ENCODE data around the gene SYNDIG1L.

The SYNDIG1L gene

DNA sequence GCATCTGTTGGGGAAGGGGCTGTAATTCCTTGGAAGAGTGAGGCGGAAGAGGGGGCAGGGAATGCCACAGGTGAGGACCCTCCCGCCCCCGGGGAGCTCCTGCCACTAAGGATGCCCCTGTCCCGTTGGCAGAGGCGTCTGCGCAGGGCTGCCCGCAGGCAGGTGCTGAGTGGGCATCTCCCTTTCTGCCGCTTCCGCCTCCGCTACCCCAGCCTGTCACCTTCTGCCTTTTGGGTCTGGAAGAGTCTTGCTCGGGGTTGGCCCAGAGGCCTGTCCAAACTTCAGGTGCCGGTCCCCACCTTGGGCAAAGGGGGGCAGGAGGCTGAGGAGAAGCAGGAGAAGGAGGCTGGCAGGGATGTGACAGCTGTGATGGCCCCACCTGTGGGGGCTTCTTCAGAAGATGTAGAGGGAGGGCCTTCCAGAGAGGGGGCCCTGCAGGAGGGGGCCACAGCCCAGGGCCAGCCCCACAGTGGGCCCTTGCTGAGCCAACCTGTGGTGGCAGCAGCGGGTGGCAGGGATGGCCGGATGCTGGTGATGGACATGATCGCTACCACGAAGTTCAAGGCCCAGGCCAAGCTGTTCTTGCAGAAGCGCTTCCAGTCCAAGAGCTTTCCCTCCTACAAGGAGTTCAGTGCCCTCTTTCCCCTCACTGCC lies 67.7 kb downstream of the SYNDIG1L start:
- no peak for DNase-seq

DNA sequence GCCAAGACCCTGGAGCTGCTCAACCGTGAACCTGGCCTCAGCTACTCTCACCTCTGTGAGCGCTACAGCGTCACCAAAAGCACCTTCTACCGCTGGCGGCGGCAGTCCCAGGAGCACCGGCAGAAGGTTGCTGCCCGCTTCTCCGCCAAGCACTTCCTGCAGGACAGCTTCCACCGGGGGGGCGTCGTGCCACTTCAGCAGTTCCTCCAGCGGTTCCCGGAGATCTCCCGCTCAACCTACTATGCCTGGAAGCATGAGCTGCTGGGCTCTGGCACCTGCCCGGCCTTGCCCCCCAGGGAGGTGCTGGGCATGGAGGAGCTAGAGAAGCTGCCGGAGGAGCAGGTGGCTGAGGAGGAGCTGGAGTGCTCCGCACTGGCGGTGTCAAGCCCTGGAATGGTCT lies 68.4 kb downstream of the SYNDIG1L start:
- no peak for DNase-seq

- DNase-seq = no peak
These were observed 69.0 kb downstream of the SYNDIG1L start for GRCh38 chr14:74356892-74357575.
